GM18873 (cell line): ENCODE results near the gene KCNK18.

Experiments
- ATAC-seq: cut with Tn5 transposase; IDR thresholded peaks from one replicate; pipeline ENCODE4 v1.9.1; 2021; ENCODE audit warnings: mild to moderate bottlenecking, moderate library complexity, moderate number of reproducible peaks; ENCODE audit not compliant: unreplicated experiment, low FRiP score

Gene KCNK18

GRCh38 chr10:117197189-117197588 lies at the start of gene KCNK18:
KCNK18 (plus strand) TSS chr10:117197489; CDS start chr10:117197489, 0 bp downstream.
- ATAC-seq, result no peak

- no peak for ATAC-seq
Measured at GRCh38 chr10:117148284-117148683, 49.0 kb upstream of the KCNK18 start.

GRCh38 chr10:117152668-117153067 lies 44.6 kb upstream of the KCNK18 start:
- ATAC-seq, result no peak

- ATAC-seq, result no peak
Measured at GRCh38 chr10:117158297-117158696, 39.0 kb upstream of the KCNK18 start.

- no peak for ATAC-seq
Measured at GRCh38 chr10:117159390-117159789, 37.9 kb upstream of the KCNK18 start.

GRCh38 chr10:117160567-117160966 lies 36.7 kb upstream of the KCNK18 start:
- no peak for ATAC-seq

- no peak for ATAC-seq
Measured at GRCh38 chr10:117161386-117162033, 35.8 kb upstream of the KCNK18 start.

GRCh38 chr10:117162093-117163060 lies 34.9 kb upstream of the KCNK18 start:
- no peak for ATAC-seq

GRCh38 chr10:117163061-117163953 lies 34.0 kb upstream of the KCNK18 start:
- no peak for ATAC-seq

- ATAC-seq, result no peak
Measured at GRCh38 chr10:117163954-117164548, 33.2 kb upstream of the KCNK18 start.

- no peak for ATAC-seq
Measured at GRCh38 chr10:117164592-117165537, 32.4 kb upstream of the KCNK18 start.

- no peak for ATAC-seq
Measured at GRCh38 chr10:117165538-117166417, 31.5 kb upstream of the KCNK18 start.

- ATAC-seq, result no peak
Measured at GRCh38 chr10:117166418-117167345, 30.6 kb upstream of the KCNK18 start.

GRCh38 chr10:117167346-117167788 lies 29.9 kb upstream of the KCNK18 start:
- ATAC-seq, result no peak

- peak; percentile 61 for ATAC-seq
Measured at GRCh38 chr10:117167789-117168674, 29.3 kb upstream of the KCNK18 start.

- no peak for ATAC-seq
Measured at GRCh38 chr10:117168729-117169128, 28.6 kb upstream of the KCNK18 start.
